ENCODE results near the gene MUL1.
"Not testable (repeated sequence)": the region's sequence is repeated elsewhere in the genome, so short reads cannot be mapped to it uniquely, and the experiment has no call there.

Gene MUL1

GRCh38 chr1:20538760-20539551, 31.0 kb upstream of the MUL1 start:
- no peak for TF ChIP-seq Cebpa-rat (IDR thresholded peaks at IDR 0.05)
- Histone ChIP-seq H3K9ac (no peak overlapping the region), H3K36me3 (no peaks in the 10 kb centered on the region), H3K4me1 (no peaks in the 10 kb centered on the region), H3K27ac (no peak overlapping the region), H3K4me3 (no peak overlapping the region), H3K27me3 (no peaks in the 10 kb centered on the region), H3K9me3 (no peaks in the 10 kb centered on the region), H4K20me1 (no peaks in the 10 kb centered on the region), H3K4me2 (no peak overlapping the region)

GRCh38 chr1:20538227-20538626, 30.3 kb upstream of the MUL1 start:
- TF ChIP-seq Cebpa-rat (IDR thresholded peaks at IDR 0.05), result no peak
- Histone ChIP-seq H3K4me1 (no peaks in the 10 kb centered on the region), H3K9me3 (no peaks in the 10 kb centered on the region), H3K4me2 (no peak overlapping the region), H3K36me3 (no peaks in the 10 kb centered on the region), H4K20me1 (no peaks in the 10 kb centered on the region), H3K9ac (no peak overlapping the region), H3K4me3 (no peak overlapping the region), H3K27me3 (no peaks in the 10 kb centered on the region), H3K27ac (no peak overlapping the region)

GRCh38 chr1:20534659-20535417, 26.9 kb upstream of the MUL1 start:
- Histone ChIP-seq H3K27me3 (no peaks in the 10 kb centered on the region), H3K9ac (no peak overlapping the region), H3K27ac (no peak overlapping the region), H3K4me2 (no peak overlapping the region), H3K4me1 (no peaks in the 10 kb centered on the region), H4K20me1 (no peaks in the 10 kb centered on the region), H3K9me3 (no peaks in the 10 kb centered on the region), H3K4me3 (no peak overlapping the region), H3K36me3 (no peaks in the 10 kb centered on the region)
- no peak for TF ChIP-seq Cebpa-rat (IDR thresholded peaks at IDR 0.05)

GRCh38 chr1:20533635-20534034, 25.7 kb upstream of the MUL1 start:
- no peak for TF ChIP-seq Cebpa-rat (IDR thresholded peaks at IDR 0.05)
- Histone ChIP-seq H4K20me1 (no peaks in the 10 kb centered on the region), H3K4me2 (no peak overlapping the region), H3K4me3 (no peak overlapping the region), H3K9ac (no peak overlapping the region), H3K36me3 (no peaks in the 10 kb centered on the region), H3K27ac (no peak overlapping the region), H3K27me3 (no peaks in the 10 kb centered on the region), H3K4me1 (no peaks in the 10 kb centered on the region), H3K9me3 (no peaks in the 10 kb centered on the region)

GRCh38 chr1:20530901-20531300, 22.9 kb upstream of the MUL1 start:
- H3K4me1 ChIP-seq, result no peaks in the 10 kb centered on the region
- no peak overlapping the region for H3K27ac ChIP-seq
- no peaks in the 10 kb centered on the region for H3K27me3 ChIP-seq
- no peak for TF ChIP-seq Cebpa-rat (IDR thresholded peaks at IDR 0.05)
- no peak overlapping the region for H3K4me3 ChIP-seq
- H3K4me2 ChIP-seq, result no peak overlapping the region
- no peaks in the 10 kb centered on the region for H4K20me1 ChIP-seq
- no peaks in the 10 kb centered on the region for H3K36me3 ChIP-seq
- no peak overlapping the region for H3K9ac ChIP-seq
- no peaks in the 10 kb centered on the region for H3K9me3 ChIP-seq

- H3K4me3 ChIP-seq, result no peak overlapping the region
- H3K4me2 ChIP-seq, result no peak overlapping the region
- no peaks in the 10 kb centered on the region for H3K4me1 ChIP-seq
- no peaks in the 10 kb centered on the region for H4K20me1 ChIP-seq
- no peak for TF ChIP-seq Cebpa-rat (IDR thresholded peaks at IDR 0.05)
- no peaks in the 10 kb centered on the region for H3K27me3 ChIP-seq
- no peaks in the 10 kb centered on the region for H3K9me3 ChIP-seq
- no peaks in the 10 kb centered on the region for H3K36me3 ChIP-seq
- H3K27ac ChIP-seq, result no peak overlapping the region
- no peak overlapping the region for H3K9ac ChIP-seq
These were observed 22.4 kb upstream of the MUL1 start for GRCh38 chr1:20530306-20530705.

GRCh38 chr1:20528221-20528620, 20.3 kb upstream of the MUL1 start:
- TF ChIP-seq Cebpa-rat (IDR thresholded peaks at IDR 0.05), result no peak
- H3K9me3 ChIP-seq, result no peaks in the 10 kb centered on the region
- no peaks in the 10 kb centered on the region for H3K36me3 ChIP-seq
- H3K4me3 ChIP-seq, result no peak overlapping the region
- H3K4me2 ChIP-seq, result no peak overlapping the region
- no peaks in the 10 kb centered on the region for H3K27me3 ChIP-seq
- H3K9ac ChIP-seq, result no peak overlapping the region
- no peaks in the 10 kb centered on the region for H4K20me1 ChIP-seq
- H3K27ac ChIP-seq, result no peak overlapping the region
- no peaks in the 10 kb centered on the region for H3K4me1 ChIP-seq

GRCh38 chr1:20526267-20526666, 18.3 kb upstream of the MUL1 start:
- H4K20me1 ChIP-seq, result no peaks in the 10 kb centered on the region
- no peaks in the 10 kb centered on the region for H3K27me3 ChIP-seq
- H3K9ac ChIP-seq, result no peak overlapping the region
- no peaks in the 10 kb centered on the region for H3K9me3 ChIP-seq
- H3K4me3 ChIP-seq, result no peak overlapping the region
- H3K27ac ChIP-seq, result no peak overlapping the region
- no peak overlapping the region for H3K4me2 ChIP-seq
- H3K4me1 ChIP-seq, result no peaks in the 10 kb centered on the region
- no peaks in the 10 kb centered on the region for H3K36me3 ChIP-seq
- no peak for TF ChIP-seq Cebpa-rat (IDR thresholded peaks at IDR 0.05)

GRCh38 chr1:20521960-20522861, 14.3 kb upstream of the MUL1 start:
- Histone ChIP-seq H3K36me3 (no peaks in the 10 kb centered on the region), H3K4me1 (no peaks in the 10 kb centered on the region), H3K4me2 (no peak overlapping the region), H3K9me3 (no peaks in the 10 kb centered on the region), H3K27ac (no peak overlapping the region), H3K9ac (no peak overlapping the region), H4K20me1 (no peaks in the 10 kb centered on the region), H3K27me3 (no peaks in the 10 kb centered on the region), H3K4me3 (no peak overlapping the region)
- TF ChIP-seq Cebpa-rat (IDR thresholded peaks at IDR 0.05), result no peak

- H4K20me1 ChIP-seq, H3K27ac ChIP-seq, H3K4me3 ChIP-seq, H3K9me3 ChIP-seq, H3K4me1 ChIP-seq, H3K27me3 ChIP-seq, H3K36me3 ChIP-seq, H3K9ac ChIP-seq, H3K4me2 ChIP-seq: not testable (repeated sequence)
These were observed 11.8 kb upstream of the MUL1 start for GRCh38 chr1:20519609-20520262.
